H1 (cell line): ENCODE data around the gene CLIC1. TPM values are rescaled to one million over a fixed set of nuclear protein-coding genes. Genes with fewer than 3 reads are reported as not detected.
A peak's percentile ranks its signal among the peaks of the same experiment; 100 is the strongest.

Experiments used
- CTCF ChIA-PET: fragments of 300-600 bp; sonication (Branson Sonifier 250); formaldehyde crosslinking; loops from one replicate; lab custom pipeline; 2021; ENCODE audit not compliant: partially characterized antibody; lab: Charles Lee
- POLR2A ChIA-PET: fragments of 300-600 bp; sonication (Branson Sonifier 250); formaldehyde crosslinking; loops from one replicate; lab custom pipeline; 2021; ENCODE audit warnings: inconsistent platforms; ENCODE audit not compliant: partially characterized antibody; lab: Charles Lee
- DNase-seq, 2 experiments: peaks; one replicate each; pipeline versions ENCODE4 v3.0.0 to v3.0.0-alpha.2; 2010 to 2022; ENCODE audit warnings: low spot score in 2 of 2, low read depth in 1 of 2, mixed read lengths in 1 of 2
- FAIRE-seq: peaks from 2 replicates; lab custom pipeline; 2011; peaks lifted over from hg19 to GRCh38; lab: Jason Lieb, UNC
- H2AFZ ChIP-seq: 2 replicates; pipeline ENCODE4 v1.8.1; 2012; ENCODE audit warnings: low read length, inconsistent platforms
- H2AK5ac ChIP-seq: 2 replicates; pipeline ENCODE4 v1.6.1; 2013; ENCODE audit warnings: low read depth, low read length
- H2BK120ac ChIP-seq: replicated peaks from 2 replicates; pipeline ENCODE3; 2013; ENCODE audit warnings: low read depth, low read length, inconsistent platforms
- H2BK12ac ChIP-seq: 2 replicates; pipeline ENCODE4 v1.6.1; 2013; ENCODE audit warnings: low read depth, low read length
- H2BK15ac ChIP-seq: 2 replicates; pipeline ENCODE4 v1.6.1; 2013; ENCODE audit warnings: low read length
- H2BK20ac ChIP-seq: 2 replicates; pipeline ENCODE4 v1.6.1; 2013; ENCODE audit warnings: low read length
- H2BK5ac ChIP-seq: 2 replicates; pipeline ENCODE4 v1.6.1; 2013; ENCODE audit warnings: low read depth, low read length
- H3K14ac ChIP-seq: 2 replicates; pipeline ENCODE4 v1.6.1; 2013; ENCODE audit warnings: inconsistent platforms; ENCODE audit not compliant: insufficient read length
- H3K18ac ChIP-seq: 2 replicates; pipeline ENCODE4 v1.6.1; 2013; ENCODE audit warnings: low read length; ENCODE audit errors: extremely low read depth
- H3K23ac ChIP-seq: 2 replicates; pipeline ENCODE4 v1.6.1; 2013; ENCODE audit warnings: inconsistent platforms; ENCODE audit not compliant: insufficient read length
- H3K23me2 ChIP-seq: 2 replicates; pipeline ENCODE4 v1.6.1; 2013; ENCODE audit warnings: low read depth, low read length
- H3K27ac ChIP-seq: 2 replicates; pipeline ENCODE4 v1.6.1; 2011; ENCODE audit warnings: low read depth, low read length, inconsistent platforms
- H3K27me3 ChIP-seq, 4 experiments: replicated peaks in 1 of 4; 1 replicate in 1 of 4; 2 replicates in 3 of 4; pipeline versions ENCODE4 v1.6.1 to v1.8.1; 2011 to 2013; ENCODE audit warnings: low read length in 3 of 4, mild to moderate bottlenecking in 3 of 4, inconsistent platforms in 2 of 4, mixed read lengths in 2 of 4, moderate library complexity in 1 of 4; ENCODE audit not compliant: control insufficient read depth in 3 of 4, insufficient read depth in 3 of 4; ENCODE audit errors: extremely low read depth in 1 of 4
- H3K36me3 ChIP-seq, 4 experiments: 2 replicates each; pipeline versions ENCODE4 v1.6.1 to v1.8.1; 2011 to 2013; ENCODE audit warnings: mild to moderate bottlenecking in 4 of 4, low read length in 3 of 4, moderate library complexity in 2 of 4, control low read depth in 1 of 4, inconsistent platforms in 1 of 4; ENCODE audit not compliant: insufficient read depth in 4 of 4, control insufficient read depth in 2 of 4
- H3K4ac ChIP-seq: replicated peaks from 2 replicates; pipeline ENCODE3; 2013; ENCODE audit warnings: low read length, low read depth, mixed read lengths, inconsistent platforms; ENCODE audit not compliant: insufficient read length
- H3K4me1 ChIP-seq, 4 experiments: replicated peaks in 1 of 4; 1 replicate in 1 of 4; 2 replicates in 3 of 4; pipeline versions ENCODE4 v1.6.1 to v1.8.1; 2011 to 2013; ENCODE audit warnings: low read length in 3 of 4, inconsistent platforms in 2 of 4, mixed read lengths in 1 of 4; ENCODE audit not compliant: insufficient read depth in 4 of 4, control insufficient read depth in 3 of 4
- H3K4me2 ChIP-seq, 2 experiments: 2 replicates each; pipeline versions ENCODE4 v1.6.1 to v1.8.1; 2011 to 2013; ENCODE audit warnings: low read depth in 2 of 2, low read length in 2 of 2, control low read depth in 1 of 2, inconsistent platforms in 1 of 2, mild to moderate bottlenecking in 1 of 2; ENCODE audit not compliant: insufficient read depth in 1 of 2
- H3K4me3 ChIP-seq, 4 experiments: fragments of 200-600, 300-600 bp in 1 of 4; sonication (generic), shearing (Covaris generic), sonication (Bioruptor Twin) in 1 of 4; 2 replicates each; pipeline versions ENCODE4 v1.5.1 to v1.8.1; 2011 to 2016; ENCODE audit warnings: low read length in 4 of 4, low read depth in 3 of 4, control low read depth in 2 of 4, inconsistent platforms in 2 of 4, mild to moderate bottlenecking in 2 of 4, mixed read lengths in 1 of 4, moderate library complexity in 1 of 4; ENCODE audit not compliant: insufficient read depth in 2 of 4; ENCODE audit errors: extremely low read depth in 1 of 4
- H3K56ac ChIP-seq: replicated peaks from 2 replicates; pipeline ENCODE3; 2013; ENCODE audit warnings: low read depth, mild to moderate bottlenecking, mixed read lengths, low read length, inconsistent platforms; ENCODE audit not compliant: insufficient read length
- H3K79me1 ChIP-seq: 2 replicates; pipeline ENCODE4 v1.6.1; 2013; ENCODE audit warnings: low read depth, low read length, control low read depth
- H3K79me2 ChIP-seq, 2 experiments: 2 replicates each; pipeline versions ENCODE4 v1.6.1 to v1.8.1; 2012 to 2013; ENCODE audit warnings: low read length in 2 of 2, mild to moderate bottlenecking in 2 of 2, inconsistent platforms in 1 of 2; ENCODE audit not compliant: insufficient read depth in 2 of 2, control insufficient read depth in 1 of 2
- H3K9ac ChIP-seq, 4 experiments: replicated peaks in 1 of 4; 1 replicate in 1 of 4; 2 replicates in 3 of 4; pipeline versions ENCODE4 v1.6.1 to v1.8.1; 2011 to 2013; ENCODE audit warnings: low read depth in 3 of 4, low read length in 3 of 4, control low read depth in 2 of 4, mild to moderate bottlenecking in 2 of 4, moderate library complexity in 2 of 4, inconsistent platforms in 1 of 4; ENCODE audit errors: extremely low read depth in 1 of 4
- H3K9me3 ChIP-seq, 2 experiments: 2 replicates each; pipeline versions ENCODE4 v1.6.1 to v1.8.1; 2012 to 2013; ENCODE audit warnings: mild to moderate bottlenecking in 2 of 2, moderate library complexity in 2 of 2, control low read depth in 1 of 2, inconsistent platforms in 1 of 2, low read depth in 1 of 2, low read length in 1 of 2, mixed read lengths in 1 of 2; ENCODE audit not compliant: insufficient read depth in 2 of 2
- H4K20me1 ChIP-seq, 2 experiments: replicated peaks in 1 of 2; 2 replicates each; pipeline versions ENCODE3 to v1.8.1; 2011 to 2013; ENCODE audit warnings: inconsistent platforms in 2 of 2, low read length in 2 of 2, mild to moderate bottlenecking in 1 of 2; ENCODE audit not compliant: insufficient read depth in 2 of 2, control insufficient read depth in 1 of 2
- H4K5ac ChIP-seq: 2 replicates; pipeline ENCODE4 v1.6.1; 2013; ENCODE audit warnings: low read length, low read depth, mixed read lengths, inconsistent platforms; ENCODE audit not compliant: insufficient read length
- H4K8ac ChIP-seq: 2 replicates; pipeline ENCODE4 v1.8.0; 2013; ENCODE audit warnings: mild to moderate bottlenecking, moderate library complexity, low read length, inconsistent platforms; ENCODE audit not compliant: insufficient read depth; ENCODE audit errors: extremely low read depth
- H4K91ac ChIP-seq: replicated peaks from 2 replicates; pipeline ENCODE3; 2013; ENCODE audit warnings: low read length, mixed read lengths, inconsistent platforms; ENCODE audit not compliant: insufficient read length
- CHD2 ChIP-seq: IDR thresholded peaks from 2 replicates; pipeline ENCODE4 v1.6.1; 2012; ENCODE audit warnings: low read length, improper control_type of control experiment
- KDM1A ChIP-seq: fragments of 200-600, 300-600 bp; sonication (generic); IDR thresholded peaks from 2 replicates; pipeline ENCODE4 v1.7.1; 2016; ENCODE audit warnings: mild to moderate bottlenecking, low read length, borderline replicate concordance
- NRF1 ChIP-seq: IDR thresholded peaks from 2 replicates; pipeline ENCODE4 v1.6.1; 2011; ENCODE audit warnings: mild to moderate bottlenecking, low read depth, low read length, improper control_type of control experiment
- SAP30 ChIP-seq: fragments of 300-600 bp; sonication (generic); IDR thresholded peaks from 2 replicates; pipeline ENCODE4 v1.7.1; 2012; ENCODE audit warnings: low read length, moderate library complexity, mild to moderate bottlenecking, inconsistent platforms; ENCODE audit not compliant: insufficient read depth, insufficient replicate concordance
- SIN3A ChIP-seq, 2 experiments: IDR thresholded peaks in 1 of 2; conservative IDR thresholded peaks in 1 of 2; 2 replicates each; pipeline ENCODE4 v1.6.1; 2011 to 2012; ENCODE audit warnings: low read length in 2 of 2, improper control_type of control experiment in 1 of 2, low read depth in 1 of 2, mild to moderate bottlenecking in 1 of 2
- SP1 ChIP-seq: IDR thresholded peaks from 2 replicates; pipeline ENCODE4 v1.6.1; 2011; ENCODE audit warnings: low read depth, low read length
- SRF ChIP-seq: IDR thresholded peaks from 2 replicates; pipeline ENCODE4 v1.6.1; 2011; ENCODE audit warnings: mild to moderate bottlenecking, low read depth, low read length, moderate library complexity
- WGBS, 2 experiments: shearing (Covaris generic) in 1 of 2; methylation state at CpG; one replicate each; pipeline versions ENCODE4 v1.1.6 to v1.1.7; 2013 to 2015; ENCODE audit warnings: low lambda C conversion rate in 2 of 2, mixed read lengths in 2 of 2, inconsistent platforms in 1 of 2, low coverage in 1 of 2, missing lambda C conversion rate in 1 of 2; ENCODE audit not compliant: insufficient replicate concordance in 2 of 2, insufficient coverage in 1 of 2, insufficient read length in 1 of 2; ENCODE audit errors: extremely low coverage in 1 of 2, missing lambda C conversion rate in 1 of 2; 5-methylcytosine and 5-hydroxymethylcytosine counted together
- polyA plus RNA-seq, 7 experiments: library from polyadenylated mRNA; depleted of rRNA in 3 of 7; stranded (reverse) in 5 of 7; unstranded in 2 of 7; fragments of >200 nt in 5 of 7; fragments of 200-250 nt in 2 of 7; gene quantifications; 1 replicate in 5 of 7; 2 replicates in 1 of 7; 4 replicates in 1 of 7; pipeline versions ENCODE4 v1.2.1 to v1.2.3, GENCODE V29; 2011 to 2013; ENCODE audit warnings: missing spikeins in 2 of 7, mixed read lengths in 2 of 7
- total RNA-seq: library from RNA; stranded (reverse); fragmentation: NEBNext Ultra II Directional; extraction: Animal tissue kit (Norgen Biotek cat#: 25700); gene quantifications from 2 replicates; pipeline ENCODE4 v1.2.1, GENCODE V29; 2021

CLIC1 gene
- total and polyA plus RNA-seq, 2 of the 8 experiments (the other 6 are each of a cell fraction or from before 2014, with no cell fraction given) = 250 to 277 TPM

DNA sequence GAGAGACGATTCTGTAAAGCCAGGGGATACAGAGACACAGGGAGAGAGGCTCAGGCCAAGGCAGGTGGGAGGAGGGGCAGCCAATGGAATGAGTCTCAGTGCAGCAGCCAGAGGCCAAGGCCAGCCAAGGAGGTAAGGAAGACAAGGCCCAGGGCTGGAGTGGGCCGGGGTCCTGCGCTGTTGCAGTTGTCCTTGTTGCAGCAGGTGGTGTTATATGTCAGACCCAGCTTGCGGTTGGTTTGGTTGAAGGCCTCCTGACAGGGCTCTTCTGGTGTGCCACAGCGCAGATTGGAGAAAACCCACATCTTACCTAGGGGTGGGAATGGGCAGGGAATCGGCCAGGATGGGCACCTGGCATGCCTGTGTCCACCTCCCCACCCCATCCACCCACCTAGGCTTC is 17.3 kb downstream of the CLIC1 start:
- DNase-seq (no peak), FAIRE-seq (no peak)
- Histone ChIP-seq H3K9ac (no peak overlapping the region), H4K5ac (no peak overlapping the region), H2BK20ac (peak overlapping the region; percentile 52), H3K79me2 (no peaks in the 10 kb centered on the region), H2AK5ac (no peak overlapping the region), H3K4me2 (peak overlapping the region in 1 of 2 experiments; percentile 45; a peak in 1 of 4 replicates), H3K27me3 (no peaks in the 10 kb centered on the region), H3K79me1 (no peaks in the 10 kb centered on the region), H3K56ac (no peak overlapping the region), H4K91ac (peak overlapping the region; percentile 0), H3K18ac (no peak overlapping the region), H3K4me1 (peaks cover 8 to 26% (median 23%) of the 10 kb centered on the region in 4 experiments), H2BK15ac (0 out of 2 replicates have a peak overlapping the region, but pooled peaks have one; percentile 53), H3K14ac (no peak overlapping the region), H2AFZ (0 out of 2 replicates have a peak overlapping the region, but pooled peaks have one; percentile 56), H3K9me3 (no peaks in the 10 kb centered on the region), H2BK120ac (no peak overlapping the region), H3K4ac (no peak overlapping the region), H4K8ac (no peak overlapping the region), H3K23ac (no peak overlapping the region), H3K4me3 (no peak overlapping the region), H3K36me3 (no peaks in the 10 kb centered on the region), H3K23me2 (no peaks in the 10 kb centered on the region), H4K20me1 (no peaks in the 10 kb centered on the region), H3K27ac (no peak overlapping the region), H2BK12ac (no peak overlapping the region; the same call in 1 of the 2 replicates), H2BK5ac (0 out of 2 replicates have a peak overlapping the region, but pooled peaks have one; percentile 11)
- WGBS, 2 experiments = 96% methylated on average over 6 of the region's 6 CpGs; no CpG with 5 or more reads in 1 of the 2 experiments
- CTCF ChIA-PET = interaction anchor here (0.5 to 3.7 kb wide), 5 partner anchors 11 to 233 kb away, joined by 3 to 18 read pairs (median 4); no protein-coding TSS in a partner anchor
- POLR2A ChIA-PET = interaction anchor here (0.9 to 3.5 kb wide), 4 partner anchors 10 to 77 kb away, joined by 3 to 10 read pairs (median 4); partner anchors contain the start of genes DDAH2 and MSH5
- TF ChIP-seq KDM1A = no peak
- TF ChIP-seq SAP30 = no peak
- TF ChIP-seq NRF1 = no peak
- no peak for TF ChIP-seq CHD2
- no peak for TF ChIP-seq SRF
- TF ChIP-seq SP1 = no peak
- TF ChIP-seq SIN3A (conservative IDR thresholded peaks at IDR 0.05 in 1 of 2, IDR thresholded peaks at IDR 0.05 in 1 of 2; ENCODE audit: low read depth in 1 of 2, low read length in 2 of 2) = no peak
